ENCODE results near the gene C14orf93.
"Not testable (repeated sequence)": the region's sequence is repeated elsewhere in the genome, so short reads cannot be mapped to it uniquely, and the experiment has no call there.

Gene C14orf93

GRCh38 chr14:22965916-22966782 is 43.8 kb downstream of the C14orf93 start:
- not testable (repeated sequence) for H3K4me3 ChIP-seq (ENCODE audit: control insufficient read depth in 1 of 7, extremely low read depth in 1 of 7, insufficient read depth in 4 of 7, low read depth in 2 of 7, low read length in 6 of 7); H3K4me1 ChIP-seq (ENCODE audit: control extremely low read depth in 1 of 4, control insufficient read depth in 4 of 4, insufficient read depth in 4 of 4, low read length in 3 of 4); H3K36me3 ChIP-seq (ENCODE audit: control insufficient read depth in 4 of 4, insufficient read depth in 4 of 4, low read length in 3 of 4); H3K27ac ChIP-seq (ENCODE audit: insufficient read depth in 1 of 2, low read depth in 1 of 2, low read length in 2 of 2, poor library complexity in 1 of 2, severe bottlenecking in 2 of 2); H3K27me3 ChIP-seq (replicated peaks in 2 of 5; ENCODE audit: control insufficient read depth in 4 of 5, insufficient read depth in 5 of 5, low read length in 4 of 5); H3K9me3 ChIP-seq (ENCODE audit: control extremely low read depth in 1 of 5, control insufficient read depth in 4 of 5, insufficient read depth in 2 of 5, low read depth in 1 of 5, low read length in 4 of 5); DNase-seq
- CTCF ChIA-PET: interaction anchor here (0.7 to 16.1 kb wide), 4 partner anchors 13 to 90 kb away, joined by 3 to 319 read pairs (median 3); partner anchors contain the start of gene AJUBA
- WGBS (ENCODE audit: insufficient coverage): 100% methylated on average over 6 of the region's 15 CpGs
- POLR2A ChIA-PET: interaction anchor here (0.6 kb wide), 1 partner anchor 11 kb away, joined by 3 read pairs; no protein-coding TSS in a partner anchor

GRCh38 chr14:22962061-22962676 is 47.8 kb downstream of the C14orf93 start:
- H3K9me3 ChIP-seq (ENCODE audit: control extremely low read depth in 1 of 5, control insufficient read depth in 4 of 5, insufficient read depth in 2 of 5, low read depth in 1 of 5, low read length in 4 of 5): no peaks in the 10 kb centered on the region
- H3K4me3 ChIP-seq (ENCODE audit: control insufficient read depth in 1 of 7, extremely low read depth in 1 of 7, insufficient read depth in 4 of 7, low read depth in 2 of 7, low read length in 6 of 7): no peak overlapping the region
- ChIA-PET CTCF (interaction anchor here (0.6 to 4.1 kb wide), 9 partner anchors 11 to 97 kb away, joined by 3 to 26 read pairs (median 3); no protein-coding TSS in a partner anchor), POLR2A (interaction anchor here (0.6 kb wide), 1 partner anchor 45 kb away, joined by 3 read pairs; no protein-coding TSS in a partner anchor)
- DNase-seq: no peak
- H3K27ac ChIP-seq (ENCODE audit: insufficient read depth in 1 of 2, low read depth in 1 of 2, low read length in 2 of 2, poor library complexity in 1 of 2, severe bottlenecking in 2 of 2): no peak overlapping the region
- H3K36me3 ChIP-seq (ENCODE audit: control insufficient read depth in 4 of 4, insufficient read depth in 4 of 4, low read length in 3 of 4): no peaks in the 10 kb centered on the region
- WGBS (ENCODE audit: insufficient coverage): 100% methylated on average over 4 of the region's 6 CpGs
- H3K27me3 ChIP-seq (replicated peaks in 2 of 5; ENCODE audit: control insufficient read depth in 4 of 5, insufficient read depth in 5 of 5, low read length in 4 of 5): no peaks in the 10 kb centered on the region
- peaks cover 0 to 4% (median 2%) of the 10 kb centered on the region in 4 experiments for H3K4me1 ChIP-seq (ENCODE audit: control extremely low read depth in 1 of 4, control insufficient read depth in 4 of 4, insufficient read depth in 4 of 4, low read length in 3 of 4)

GRCh38 chr14:22955702-22956569 is 54.0 kb downstream of the C14orf93 start:
- DNase-seq: peak in 2 of 3 donors; percentile 5 to 13
- Histone ChIP-seq H3K4me3 (ENCODE audit: control insufficient read depth in 1 of 7, extremely low read depth in 1 of 7, insufficient read depth in 4 of 7, low read depth in 2 of 7, low read length in 6 of 7) (peak overlapping the region; percentile 73 to 95 (median 84)), H3K36me3 (ENCODE audit: control insufficient read depth in 4 of 4, insufficient read depth in 4 of 4, low read length in 3 of 4) (peaks cover 3 to 12% (median 7%) of the 10 kb centered on the region in 4 experiments), H3K9me3 (ENCODE audit: control extremely low read depth in 1 of 5, control insufficient read depth in 4 of 5, insufficient read depth in 2 of 5, low read depth in 1 of 5, low read length in 4 of 5) (no peaks in the 10 kb centered on the region), H3K27me3 (replicated peaks in 2 of 5; ENCODE audit: control insufficient read depth in 4 of 5, insufficient read depth in 5 of 5, low read length in 4 of 5) (no peaks in the 10 kb centered on the region), H3K27ac (ENCODE audit: insufficient read depth in 1 of 2, low read depth in 1 of 2, low read length in 2 of 2, poor library complexity in 1 of 2, severe bottlenecking in 2 of 2) (peak overlapping the region; percentile 33 to 85), H3K4me1 (ENCODE audit: control extremely low read depth in 1 of 4, control insufficient read depth in 4 of 4, insufficient read depth in 4 of 4, low read length in 3 of 4) (peaks cover 3 to 24% (median 14%) of the 10 kb centered on the region in 4 experiments)
- ChIA-PET CTCF (interaction anchor here (0.9 to 9.2 kb wide), 10 partner anchors 10 to 132 kb away, joined by 3 to 83 read pairs (median 6); no protein-coding TSS in a partner anchor), POLR2A (interaction anchor here (0.6 to 1.5 kb wide), 4 partner anchors 9 to 26 kb away, joined by 3 to 7 read pairs (median 4); partner anchors contain the start of gene PRMT5)
- WGBS (ENCODE audit: insufficient coverage): 12% methylated on average over 11 of the region's 19 CpGs

GRCh38 chr14:22952418-22952817 is 57.5 kb downstream of the C14orf93 start:
- H3K27ac ChIP-seq (ENCODE audit: insufficient read depth in 1 of 2, low read depth in 1 of 2, low read length in 2 of 2, poor library complexity in 1 of 2, severe bottlenecking in 2 of 2): no peak overlapping the region
- WGBS (ENCODE audit: insufficient coverage): 100% methylated on average over 1 of the region's 1 CpG
- no peaks in the 10 kb centered on the region for H3K27me3 ChIP-seq (replicated peaks in 2 of 5; ENCODE audit: control insufficient read depth in 4 of 5, insufficient read depth in 5 of 5, low read length in 4 of 5)
- ChIA-PET POLR2A (no interaction called here), CTCF (interaction anchor here (1.1 to 9.2 kb wide), 2 partner anchors 22 to 23 kb away, joined by 5 to 83 read pairs; no protein-coding TSS in a partner anchor)
- no peak for DNase-seq
- peak overlapping the region in 1 of 7 experiments; percentile 38 for H3K4me3 ChIP-seq (ENCODE audit: control insufficient read depth in 1 of 7, extremely low read depth in 1 of 7, insufficient read depth in 4 of 7, low read depth in 2 of 7, low read length in 6 of 7)
- H3K4me1 ChIP-seq (ENCODE audit: control extremely low read depth in 1 of 4, control insufficient read depth in 4 of 4, insufficient read depth in 4 of 4, low read length in 3 of 4): peaks cover 3 to 24% (median 12%) of the 10 kb centered on the region in 4 experiments
- no peaks in the 10 kb centered on the region for H3K9me3 ChIP-seq (ENCODE audit: control extremely low read depth in 1 of 5, control insufficient read depth in 4 of 5, insufficient read depth in 2 of 5, low read depth in 1 of 5, low read length in 4 of 5)
- H3K36me3 ChIP-seq (ENCODE audit: control insufficient read depth in 4 of 4, insufficient read depth in 4 of 4, low read length in 3 of 4): peaks cover 9 to 26% (median 19%) of the 10 kb centered on the region in 4 experiments

- WGBS (ENCODE audit: insufficient coverage): 100% methylated on average over 5 of the region's 8 CpGs
- not testable (repeated sequence) for H3K27ac ChIP-seq (ENCODE audit: insufficient read depth in 1 of 2, low read depth in 1 of 2, low read length in 2 of 2, poor library complexity in 1 of 2, severe bottlenecking in 2 of 2); H3K27me3 ChIP-seq (replicated peaks in 2 of 5; ENCODE audit: control insufficient read depth in 4 of 5, insufficient read depth in 5 of 5, low read length in 4 of 5); H3K9me3 ChIP-seq (ENCODE audit: control extremely low read depth in 1 of 5, control insufficient read depth in 4 of 5, insufficient read depth in 2 of 5, low read depth in 1 of 5, low read length in 4 of 5); H3K4me3 ChIP-seq (ENCODE audit: control insufficient read depth in 1 of 7, extremely low read depth in 1 of 7, insufficient read depth in 4 of 7, low read depth in 2 of 7, low read length in 6 of 7)
- DNase-seq: peak in 2 of 3 donors; percentile 22 to 31
- peaks cover 15 to 32% (median 24%) of the 10 kb centered on the region in 4 experiments for H3K36me3 ChIP-seq (ENCODE audit: control insufficient read depth in 4 of 4, insufficient read depth in 4 of 4, low read length in 3 of 4)
- ChIA-PET CTCF (interaction anchor here (0.6 to 9.2 kb wide), 7 partner anchors 8 to 43 kb away, joined by 3 to 83 read pairs (median 3); no protein-coding TSS in a partner anchor), POLR2A (interaction anchor here (0.5 kb wide), 1 partner anchor 25 kb away, joined by 3 read pairs; no protein-coding TSS in a partner anchor)
- H3K4me1 ChIP-seq (ENCODE audit: control extremely low read depth in 1 of 4, control insufficient read depth in 4 of 4, insufficient read depth in 4 of 4, low read length in 3 of 4): peaks cover 3 to 20% (median 10%) of the 10 kb centered on the region in 4 experiments
Measured at GRCh38 chr14:22951795-22952194, 58.1 kb downstream of the C14orf93 start.

- H3K9me3 ChIP-seq (ENCODE audit: control extremely low read depth in 1 of 5, control insufficient read depth in 4 of 5, insufficient read depth in 2 of 5, low read depth in 1 of 5, low read length in 4 of 5): no peaks in the 10 kb centered on the region
- DNase-seq: no peak
- H3K36me3 ChIP-seq (ENCODE audit: control insufficient read depth in 4 of 4, insufficient read depth in 4 of 4, low read length in 3 of 4): peaks cover 13 to 44% (median 26%) of the 10 kb centered on the region in 4 experiments
- no peak overlapping the region for H3K4me3 ChIP-seq (ENCODE audit: control insufficient read depth in 1 of 7, extremely low read depth in 1 of 7, insufficient read depth in 4 of 7, low read depth in 2 of 7, low read length in 6 of 7)
- ChIA-PET CTCF (interaction anchor here (0.8 to 4.9 kb wide), 6 partner anchors 9 to 113 kb away, joined by 3 to 25 read pairs (median 10); partner anchors contain the start of gene AJUBA), POLR2A (no interaction called here)
- H3K27ac ChIP-seq (ENCODE audit: insufficient read depth in 1 of 2, low read depth in 1 of 2, low read length in 2 of 2, poor library complexity in 1 of 2, severe bottlenecking in 2 of 2): no peak overlapping the region
- WGBS (ENCODE audit: insufficient coverage): 100% methylated on average over 3 of the region's 3 CpGs
- no peaks in the 10 kb centered on the region for H3K4me1 ChIP-seq (ENCODE audit: control extremely low read depth in 1 of 4, control insufficient read depth in 4 of 4, insufficient read depth in 4 of 4, low read length in 3 of 4)
- no peaks in the 10 kb centered on the region for H3K27me3 ChIP-seq (replicated peaks in 2 of 5; ENCODE audit: control insufficient read depth in 4 of 5, insufficient read depth in 5 of 5, low read length in 4 of 5)
Measured at GRCh38 chr14:22945642-22946041, 64.3 kb downstream of the C14orf93 start.

All from common myeloid progenitor, CD34-positive (primary cell).